Measurements from ENCODE around the gene ARRB2. TPM values are rescaled to one million over a fixed set of nuclear protein-coding genes. Genes with fewer than 3 reads are reported as not detected.
"Not testable (repeated sequence)": the region's sequence is repeated elsewhere in the genome, so short reads cannot be mapped to it uniquely, and the experiment has no call there.

The ARRB2 gene
- total RNA-seq, 4 donors from 2014 or later = 8.4 to 20.6 (median 14.4) TPM

GRCh38 chr17:4701116-4701515 is 9.3 kb upstream of the ARRB2 start:
- no peaks in the 10 kb centered on the region for H3K36me3 ChIP-seq
- intact Hi-C loops (cut with DNase I) = no loop called here
- no peaks in the 10 kb centered on the region for H3K9me3 ChIP-seq
- H3K27me3 ChIP-seq = no peaks in the 10 kb centered on the region
- 87 to 92% methylated on average over 1 of the region's 1 CpG for WGBS, 2 donors
- no peak overlapping the region for H3K27ac ChIP-seq
- TF ChIP-seq POLR2A (IDR thresholded peaks at IDR 0.05) = no peak
- no peak for TF ChIP-seq CTCF (IDR thresholded peaks at IDR 0.05)
- H3K4me3 ChIP-seq (replicated peaks in 1 of 3) = no peak overlapping the region
- no peak for DNase-seq
- H3K4me1 ChIP-seq = peaks cover 7 to 10% of the 10 kb centered on the region in 2 donors

- DNase-seq = no peak
- intact Hi-C loops (cut with DNase I) = no loop called here
- Histone ChIP-seq H3K4me1 (peaks cover 7 to 10% of the 10 kb centered on the region in 2 donors), H3K4me3 (replicated peaks in 1 of 3) (peak overlapping the region; percentile 17 to 97 (median 95)), H3K36me3 (no peaks in the 10 kb centered on the region), H3K9me3 (no peaks in the 10 kb centered on the region), H3K27ac (peak overlapping the region in 2 of 3 donors; percentile 81), H3K27me3 (no peaks in the 10 kb centered on the region)
- TF ChIP-seq POLR2A (IDR thresholded peaks at IDR 0.05) = no peak
- no peak for TF ChIP-seq CTCF (IDR thresholded peaks at IDR 0.05)
- WGBS, 2 donors = 5% methylated on average over 15 of the region's 15 CpGs
These were observed 7.1 kb upstream of the ARRB2 start for GRCh38 chr17:4703330-4703691.

GRCh38 chr17:4704574-4704907 is 5.9 kb upstream of the ARRB2 start:
- H3K36me3 ChIP-seq; H3K27me3 ChIP-seq; DNase-seq; H3K9me3 ChIP-seq; intact Hi-C loops (cut with DNase I): not testable (repeated sequence)
- Histone ChIP-seq H3K27ac (peak overlapping the region in 2 of 3 donors; percentile 81), H3K4me1 (peaks cover 8 to 10% of the 10 kb centered on the region in 2 donors), H3K4me3 (replicated peaks in 1 of 3) (peak overlapping the region in 1 of 3 donors; percentile 95)
- WGBS, 2 donors = 53 to 59% methylated on average over 14 of the region's 14 CpGs

- intact Hi-C loops (cut with DNase I) = no loop called here
- Histone ChIP-seq H3K27ac (no peak overlapping the region), H3K27me3 (no peaks in the 10 kb centered on the region), H3K36me3 (no peaks in the 10 kb centered on the region), H3K4me3 (replicated peaks in 1 of 3) (no peak overlapping the region), H3K9me3 (no peaks in the 10 kb centered on the region), H3K4me1 (peaks cover 10% of the 10 kb centered on the region in 2 donors)
- WGBS, 2 donors = 93 to 97% methylated on average over 12 to 15 of the region's 15 CpGs
- no peak for DNase-seq
- TF ChIP-seq CTCF (IDR thresholded peaks at IDR 0.05) (no peak), POLR2A (IDR thresholded peaks at IDR 0.05) (no peak)
These were observed 5.4 kb upstream of the ARRB2 start for GRCh38 chr17:4704991-4705390.

- H3K27ac ChIP-seq = no peak overlapping the region
- H3K27me3 ChIP-seq = no peaks in the 10 kb centered on the region
- H3K4me3 ChIP-seq (replicated peaks in 1 of 3) = no peak overlapping the region
- intact Hi-C loops (cut with DNase I) = no loop called here
- no peaks in the 10 kb centered on the region for H3K36me3 ChIP-seq
- no peaks in the 10 kb centered on the region for H3K9me3 ChIP-seq
- DNase-seq = no peak
- TF ChIP-seq CTCF (IDR thresholded peaks at IDR 0.05) = no peak
- no peak for TF ChIP-seq POLR2A (IDR thresholded peaks at IDR 0.05)
- 78 to 82% methylated on average over 7 of the region's 7 CpGs for WGBS, 2 donors
- peaks cover 13 to 15% of the 10 kb centered on the region in 2 donors for H3K4me1 ChIP-seq
These were observed 4.3 kb upstream of the ARRB2 start for GRCh38 chr17:4706121-4706520.

- TF ChIP-seq POLR2A (IDR thresholded peaks at IDR 0.05) (peak in 1 of 2 donors; percentile 25), CTCF (IDR thresholded peaks at IDR 0.05) (no peak)
- H3K27ac ChIP-seq = no peak overlapping the region
- DNase-seq = peak in 1 of 2 donors; percentile 13
- no peaks in the 10 kb centered on the region for H3K9me3 ChIP-seq
- H3K4me1 ChIP-seq = peaks cover 8 to 9% of the 10 kb centered on the region in 2 donors
- no peaks in the 10 kb centered on the region for H3K36me3 ChIP-seq
- intact Hi-C loops (cut with DNase I) = no loop called here
- no peaks in the 10 kb centered on the region for H3K27me3 ChIP-seq
- H3K4me3 ChIP-seq (replicated peaks in 1 of 3) = no peak overlapping the region
- 71 to 75% methylated on average over 8 of the region's 8 CpGs for WGBS, 2 donors
These were observed 2.0 kb upstream of the ARRB2 start for GRCh38 chr17:4708436-4708835.

All from thyroid gland (tissue), 4 donors.